Progenitor cell of endocrine pancreas (in vitro differentiated cells): ENCODE data around the gene STOX2. TPM values are rescaled to one million over a fixed set of nuclear protein-coding genes. Genes with fewer than 3 reads are reported as not detected.

Source experiments
- DNase-seq: peaks from one replicate; pipeline ENCODE4 v3.0.0; 2021; ENCODE audit warnings: low spot score; ENCODE audit not compliant: unreplicated experiment
- H3K27ac Mint-ChIP-seq: 2 replicates; pipeline ENCODE4 v1.8.0; 2021; ENCODE audit warnings: mild to moderate bottlenecking, moderate library complexity, mixed read lengths
- H3K27me3 Mint-ChIP-seq: 2 replicates; pipeline ENCODE4 v1.8.0; 2021; ENCODE audit warnings: mixed read lengths
- H3K36me3 Mint-ChIP-seq: 2 replicates; pipeline ENCODE4 v1.8.0; 2022; ENCODE audit warnings: mixed read lengths; ENCODE audit not compliant: insufficient read depth
- H3K4me1 Mint-ChIP-seq: 2 replicates; pipeline ENCODE4 v1.8.0; 2021; ENCODE audit warnings: low read depth, mixed read lengths
- H3K4me3 Mint-ChIP-seq: 2 replicates; pipeline ENCODE4 v1.8.0; 2021; ENCODE audit warnings: low read depth, mild to moderate bottlenecking, moderate library complexity, mixed read lengths
- H3K9me3 Mint-ChIP-seq: 2 replicates; pipeline ENCODE4 v1.8.0; 2021; ENCODE audit warnings: low read depth, mixed read lengths
- CTCF ChIP-seq: fragments of 200-600 bp; sonication (generic); IDR thresholded peaks from one replicate; pipeline ENCODE4 v1.5.0; 2021; ENCODE audit warnings: antibody characterized with exemption, mild to moderate bottlenecking; ENCODE audit not compliant: unreplicated experiment
- total RNA-seq: library from RNA; stranded (reverse); gene quantifications from 2 replicates; pipeline ENCODE4 v1.2.1, GENCODE V29; 2021

The STOX2 gene
- total RNA-seq, 1 donor from 2014 or later, result 21.9 TPM

GRCh38 chr4:183996868-183997267 lies 91.8 kb downstream of the STOX2 start:
- Mint-ChIP-seq H3K27ac (no peak overlapping the region), H3K9me3 (no peaks in the 10 kb centered on the region), H3K4me1 (peaks cover 3% of the 10 kb centered on the region), H3K36me3 (peaks cover 8% of the 10 kb centered on the region), H3K4me3 (no peak overlapping the region), H3K27me3 (no peaks in the 10 kb centered on the region)
- DNase-seq, result no peak
- no peak for TF ChIP-seq CTCF

- Mint-ChIP-seq H3K4me1 (no peaks in the 10 kb centered on the region), H3K36me3 (peaks cover 11% of the 10 kb centered on the region), H3K27me3 (no peaks in the 10 kb centered on the region), H3K4me3 (no peak overlapping the region), H3K27ac (no peak overlapping the region), H3K9me3 (no peaks in the 10 kb centered on the region)
- DNase-seq, result no peak
- TF ChIP-seq CTCF, result no peak
Observed at GRCh38 chr4:183999435-183999834, 94.3 kb downstream of the STOX2 start.

GRCh38 chr4:184000457-184001396 lies 95.6 kb downstream of the STOX2 start:
- Mint-ChIP-seq H3K36me3 (peaks cover 16% of the 10 kb centered on the region), H3K27me3 (no peaks in the 10 kb centered on the region), H3K27ac (peak overlapping the region; percentile 69), H3K4me1 (no peaks in the 10 kb centered on the region), H3K9me3 (no peaks in the 10 kb centered on the region), H3K4me3 (no peak overlapping the region)
- no peak for TF ChIP-seq CTCF
- no peak for DNase-seq

- peaks cover 26% of the 10 kb centered on the region for H3K36me3 Mint-ChIP-seq
- peaks cover 2% of the 10 kb centered on the region for H3K9me3 Mint-ChIP-seq
- H3K4me3 Mint-ChIP-seq, result no peak overlapping the region
- no peaks in the 10 kb centered on the region for H3K27me3 Mint-ChIP-seq
- no peaks in the 10 kb centered on the region for H3K4me1 Mint-ChIP-seq
- no peak for DNase-seq
- TF ChIP-seq CTCF, result no peak
- H3K27ac Mint-ChIP-seq, result no peak overlapping the region
Observed at GRCh38 chr4:184003433-184003832, 98.3 kb downstream of the STOX2 start.

GRCh38 chr4:184007891-184008290 lies 102.8 kb downstream of the STOX2 start:
- Mint-ChIP-seq H3K4me1 (peaks cover 12% of the 10 kb centered on the region), H3K9me3 (peaks cover 2% of the 10 kb centered on the region), H3K27me3 (no peaks in the 10 kb centered on the region), H3K36me3 (peaks cover 36% of the 10 kb centered on the region), H3K4me3 (no peak overlapping the region), H3K27ac (no peak overlapping the region)
- DNase-seq, result no peak
- TF ChIP-seq CTCF, result no peak
